OCI-LY7 (cell line): Measurements from ENCODE around the gene TBX20.

Experiments
- EZH2phosphoT487 ChIP-seq: fragments of 200-600 bp; sonication (generic); IDR thresholded peaks from 2 replicates; pipeline ENCODE4 v1.6.1; 2018; ENCODE audit warnings: low read depth, borderline replicate concordance, mild to moderate bottlenecking, mixed run types, antibody characterized with exemption, low read length, moderate library complexity, mixed read lengths
- TF ChIP-seq, protein P1 (sequence below): fragments of 200-600 bp; sonication (generic); conservative IDR thresholded peaks from 2 replicates; pipeline ENCODE4 v1.5.1; 2014; ENCODE audit warnings: mild to moderate bottlenecking, antibody characterized with exemption, low read length, moderate library complexity, mixed read lengths

DNA sequence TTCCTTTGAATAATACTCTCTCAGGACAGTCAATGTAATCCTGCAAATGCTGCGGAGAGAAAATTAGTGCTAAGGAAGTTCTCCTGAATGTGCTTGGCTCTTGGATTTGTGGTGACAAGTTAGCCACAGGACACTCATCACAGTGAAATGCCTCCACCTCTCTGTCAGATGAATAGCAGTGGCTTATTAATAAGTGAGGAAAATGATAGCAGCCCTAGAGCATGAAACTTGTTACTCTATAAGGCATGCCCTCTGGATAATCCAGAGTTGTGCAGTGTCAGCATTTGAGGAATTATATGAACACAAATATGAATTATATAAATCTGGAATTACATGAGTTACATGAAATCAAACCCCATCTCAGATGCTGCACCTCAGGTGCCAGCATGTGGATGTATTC is 23.5 kb upstream of the TBX20 start:
- TF ChIP-seq, protein P1, sequence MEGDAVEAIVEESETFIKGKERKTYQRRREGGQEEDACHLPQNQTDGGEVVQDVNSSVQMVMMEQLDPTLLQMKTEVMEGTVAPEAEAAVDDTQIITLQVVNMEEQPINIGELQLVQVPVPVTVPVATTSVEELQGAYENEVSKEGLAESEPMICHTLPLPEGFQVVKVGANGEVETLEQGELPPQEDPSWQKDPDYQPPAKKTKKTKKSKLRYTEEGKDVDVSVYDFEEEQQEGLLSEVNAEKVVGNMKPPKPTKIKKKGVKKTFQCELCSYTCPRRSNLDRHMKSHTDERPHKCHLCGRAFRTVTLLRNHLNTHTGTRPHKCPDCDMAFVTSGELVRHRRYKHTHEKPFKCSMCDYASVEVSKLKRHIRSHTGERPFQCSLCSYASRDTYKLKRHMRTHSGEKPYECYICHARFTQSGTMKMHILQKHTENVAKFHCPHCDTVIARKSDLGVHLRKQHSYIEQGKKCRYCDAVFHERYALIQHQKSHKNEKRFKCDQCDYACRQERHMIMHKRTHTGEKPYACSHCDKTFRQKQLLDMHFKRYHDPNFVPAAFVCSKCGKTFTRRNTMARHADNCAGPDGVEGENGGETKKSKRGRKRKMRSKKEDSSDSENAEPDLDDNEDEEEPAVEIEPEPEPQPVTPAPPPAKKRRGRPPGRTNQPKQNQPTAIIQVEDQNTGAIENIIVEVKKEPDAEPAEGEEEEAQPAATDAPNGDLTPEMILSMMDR: no peak
- TF ChIP-seq EZH2phosphoT487: no peak
